Endodermal cell (in vitro differentiated cells): ENCODE measurements around the gene NT5E. TPM values are rescaled to one million over a fixed set of nuclear protein-coding genes. Genes with fewer than 3 reads are reported as not detected.

Experiments used
- DNase-seq: peaks from one replicate; pipeline ENCODE4 v3.0.0-alpha.2; 2017
- H3K27ac ChIP-seq: 2 replicates; pipeline ENCODE4 v1.5.1; 2013; ENCODE audit warnings: mild to moderate bottlenecking, low read depth, low read length, moderate library complexity
- H3K27me3 ChIP-seq: 2 replicates; pipeline ENCODE4 v1.6.1; 2013; ENCODE audit warnings: mild to moderate bottlenecking, low read length, moderate library complexity; ENCODE audit not compliant: insufficient read depth, control insufficient read depth, poor library complexity, severe bottlenecking
- H3K36me3 ChIP-seq: 2 replicates; pipeline ENCODE4 v1.7.0; 2013; ENCODE audit warnings: mild to moderate bottlenecking, low read length, moderate library complexity; ENCODE audit not compliant: control insufficient read depth, insufficient read depth
- H3K4me1 ChIP-seq: one replicate; pipeline ENCODE4 v1.7.0; 2013; ENCODE audit warnings: low read length; ENCODE audit not compliant: control insufficient read depth, insufficient read depth
- H3K4me3 ChIP-seq: 2 replicates; pipeline ENCODE4 v1.5.1; 2013; ENCODE audit warnings: mild to moderate bottlenecking, low read length, moderate library complexity
- H3K9ac ChIP-seq: 2 replicates; pipeline ENCODE4 v1.6.1; 2013; ENCODE audit warnings: mild to moderate bottlenecking, low read length, moderate library complexity; ENCODE audit not compliant: poor library complexity, severe bottlenecking; ENCODE audit errors: extremely low read depth
- H3K9me3 ChIP-seq: 2 replicates; pipeline ENCODE4 v1.6.1; 2013; ENCODE audit warnings: mild to moderate bottlenecking, low read length, moderate library complexity; ENCODE audit not compliant: control insufficient read depth
- H3K27ac Mint-ChIP-seq: 2 replicates; pipeline ENCODE4 v1.8.0; 2020; ENCODE audit warnings: mixed read lengths
- H3K27me3 Mint-ChIP-seq: 2 replicates; pipeline ENCODE4 v1.8.0; 2021; ENCODE audit warnings: mild to moderate bottlenecking, mixed read lengths; ENCODE audit not compliant: insufficient read depth
- H3K36me3 Mint-ChIP-seq: 2 replicates; pipeline ENCODE4 v1.8.0; 2020; ENCODE audit warnings: low read depth, mixed read lengths
- H3K4me1 Mint-ChIP-seq: 2 replicates; pipeline ENCODE4 v1.8.0; 2020; ENCODE audit warnings: mixed read lengths
- H3K4me3 Mint-ChIP-seq: 2 replicates; pipeline ENCODE4 v1.8.0; 2020; ENCODE audit warnings: mild to moderate bottlenecking, moderate library complexity, mixed read lengths
- H3K9me3 Mint-ChIP-seq: 2 replicates; pipeline ENCODE4 v1.8.0; 2020; ENCODE audit warnings: mild to moderate bottlenecking, mixed read lengths
- WGBS, 2 experiments: methylation state at CpG; one replicate each; pipeline versions ENCODE4 v1.1.5 to v1.1.7; 2013; ENCODE audit warnings: missing lambda C conversion rate in 2 of 2, mixed read lengths in 1 of 2; ENCODE audit not compliant: insufficient coverage in 1 of 2, insufficient read length in 1 of 2; 5-methylcytosine and 5-hydroxymethylcytosine counted together
- total RNA-seq, 2 donors: library from RNA; stranded (reverse); fragmentation: NEBNext Ultra II Directional in 1 of 2; extraction: Animal tissue kit (Norgen Biotek cat#: 25700) in 1 of 2; gene quantifications; 2 replicates in 1 of 2; 3 replicates in 1 of 2; pipeline ENCODE4 v1.2.1, GENCODE V29; 2021
- TF ChIP-seq, protein P1 (sequence below): fragments of 200-600 bp; sonication (generic); conservative IDR thresholded peaks from 2 replicates; pipeline ENCODE4 v1.5.0; 2021; ENCODE audit warnings: antibody characterized with exemption, mild to moderate bottlenecking

The NT5E gene
- total RNA-seq, 2 donors from 2014 or later, result 0.33 to 0.75 TPM

DNA sequence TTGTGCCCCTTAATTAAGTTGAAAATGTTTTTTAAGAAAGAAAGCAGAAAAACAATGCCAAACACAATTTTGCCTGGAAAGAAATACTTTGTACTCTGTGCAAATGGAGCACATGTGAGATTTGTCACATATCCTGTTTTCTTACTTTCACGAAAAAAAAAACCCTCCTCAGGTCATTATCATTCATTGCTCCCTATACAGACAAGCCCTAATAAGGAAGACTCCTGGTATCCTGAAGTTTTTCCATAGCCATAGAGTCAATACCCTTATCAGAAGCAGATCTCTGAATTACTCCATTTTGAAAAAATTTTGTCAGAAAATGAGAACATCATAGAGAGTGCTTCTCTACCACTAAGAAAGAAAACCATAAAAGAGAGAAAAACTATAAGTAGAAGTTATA is 14.0 kb upstream of the NT5E start:
- H3K4me3 Mint-ChIP-seq, result no peak overlapping the region
- no peak for DNase-seq
- H3K4me1 Mint-ChIP-seq, result no peaks in the 10 kb centered on the region
- no peaks in the 10 kb centered on the region for H3K27me3 Mint-ChIP-seq
- H3K9me3 Mint-ChIP-seq, result peaks cover 4% of the 10 kb centered on the region
- Histone ChIP-seq H3K9me3 (no peaks in the 10 kb centered on the region), H3K9ac (no peak overlapping the region), H3K4me3 (no peak overlapping the region), H3K27ac (no peak overlapping the region), H3K27me3 (no peaks in the 10 kb centered on the region), H3K36me3 (no peaks in the 10 kb centered on the region), H3K4me1 (no peaks in the 10 kb centered on the region)
- no peak overlapping the region for H3K27ac Mint-ChIP-seq
- no peaks in the 10 kb centered on the region for H3K36me3 Mint-ChIP-seq
- WGBS, 2 experiments, result 60 to 65% methylated on average over 1 of the region's 1 CpG
- TF ChIP-seq, protein P1, sequence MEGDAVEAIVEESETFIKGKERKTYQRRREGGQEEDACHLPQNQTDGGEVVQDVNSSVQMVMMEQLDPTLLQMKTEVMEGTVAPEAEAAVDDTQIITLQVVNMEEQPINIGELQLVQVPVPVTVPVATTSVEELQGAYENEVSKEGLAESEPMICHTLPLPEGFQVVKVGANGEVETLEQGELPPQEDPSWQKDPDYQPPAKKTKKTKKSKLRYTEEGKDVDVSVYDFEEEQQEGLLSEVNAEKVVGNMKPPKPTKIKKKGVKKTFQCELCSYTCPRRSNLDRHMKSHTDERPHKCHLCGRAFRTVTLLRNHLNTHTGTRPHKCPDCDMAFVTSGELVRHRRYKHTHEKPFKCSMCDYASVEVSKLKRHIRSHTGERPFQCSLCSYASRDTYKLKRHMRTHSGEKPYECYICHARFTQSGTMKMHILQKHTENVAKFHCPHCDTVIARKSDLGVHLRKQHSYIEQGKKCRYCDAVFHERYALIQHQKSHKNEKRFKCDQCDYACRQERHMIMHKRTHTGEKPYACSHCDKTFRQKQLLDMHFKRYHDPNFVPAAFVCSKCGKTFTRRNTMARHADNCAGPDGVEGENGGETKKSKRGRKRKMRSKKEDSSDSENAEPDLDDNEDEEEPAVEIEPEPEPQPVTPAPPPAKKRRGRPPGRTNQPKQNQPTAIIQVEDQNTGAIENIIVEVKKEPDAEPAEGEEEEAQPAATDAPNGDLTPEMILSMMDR, result no peak

DNA sequence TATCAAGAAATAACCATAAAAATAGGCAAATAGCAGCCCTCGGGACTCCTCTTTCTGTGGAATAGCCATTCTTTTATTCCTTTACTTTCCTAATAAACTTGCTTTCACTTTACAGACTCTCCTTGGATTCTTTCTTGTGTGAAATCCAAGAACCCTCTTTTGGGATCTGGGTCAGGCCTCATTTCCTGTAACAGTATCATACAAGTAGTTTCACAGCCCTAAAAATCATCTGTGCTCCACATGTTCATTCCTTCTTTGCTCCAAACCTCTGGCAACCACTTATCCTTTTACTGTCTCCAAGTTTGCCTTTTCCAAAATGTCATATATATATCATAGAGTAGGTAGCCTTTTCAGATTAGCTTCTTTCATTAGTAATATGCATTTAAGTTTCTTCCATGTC is 13.5 kb upstream of the NT5E start:
- WGBS, 2 experiments, result 92 to 100% methylated on average over 1 of the region's 1 CpG
- no peak overlapping the region for H3K4me3 Mint-ChIP-seq
- H3K9me3 ChIP-seq, result no peaks in the 10 kb centered on the region
- no peak overlapping the region for H3K27ac ChIP-seq
- no peak overlapping the region for H3K9ac ChIP-seq
- H3K36me3 ChIP-seq, result no peaks in the 10 kb centered on the region
- no peaks in the 10 kb centered on the region for H3K4me1 ChIP-seq
- no peaks in the 10 kb centered on the region for H3K27me3 Mint-ChIP-seq
- H3K27ac Mint-ChIP-seq, result no peak overlapping the region
- DNase-seq, result no peak
- H3K4me1 Mint-ChIP-seq, result no peaks in the 10 kb centered on the region
- TF ChIP-seq, protein P1, result no peak
- H3K9me3 Mint-ChIP-seq, result peaks cover 7% of the 10 kb centered on the region
- no peak overlapping the region for H3K4me3 ChIP-seq
- H3K36me3 Mint-ChIP-seq, result no peaks in the 10 kb centered on the region
- no peaks in the 10 kb centered on the region for H3K27me3 ChIP-seq

DNA sequence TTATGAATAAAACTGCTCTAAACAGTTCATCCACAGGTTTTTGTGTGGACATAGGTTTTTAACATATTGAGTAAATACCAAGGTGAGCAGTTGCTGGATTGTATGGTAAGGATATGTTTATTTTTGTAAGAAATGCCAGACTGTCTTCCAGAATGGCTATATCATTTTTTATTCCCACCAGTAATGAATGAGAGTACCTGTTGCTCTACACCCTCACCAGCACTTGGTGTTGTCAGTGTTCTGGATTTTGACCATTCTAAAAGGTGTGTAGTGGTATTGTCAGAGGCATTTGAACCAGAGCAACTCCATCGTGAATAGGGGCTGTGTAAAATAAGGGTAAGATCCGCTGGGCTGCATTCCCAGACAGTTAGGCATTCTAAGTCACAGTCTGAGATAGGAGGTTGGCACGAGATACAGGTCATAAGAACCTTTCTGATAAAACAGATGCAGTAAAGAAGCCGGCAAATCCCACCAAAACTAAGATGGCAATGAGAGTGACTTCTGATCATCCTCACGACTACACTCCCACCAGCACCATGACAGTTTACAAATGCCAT is 12.9 kb upstream of the NT5E start:
- H3K4me3 ChIP-seq, result no peak overlapping the region
- H3K27me3 ChIP-seq, result no peaks in the 10 kb centered on the region
- no peak overlapping the region for H3K27ac ChIP-seq
- H3K36me3 ChIP-seq, result no peaks in the 10 kb centered on the region
- no peaks in the 10 kb centered on the region for H3K4me1 ChIP-seq
- no peaks in the 10 kb centered on the region for H3K27me3 Mint-ChIP-seq
- no peaks in the 10 kb centered on the region for H3K9me3 ChIP-seq
- H3K9me3 Mint-ChIP-seq, result peaks cover 12% of the 10 kb centered on the region
- 91% methylated on average over 5 of the region's 5 CpGs; no CpG with 5 or more reads in 1 of the 2 experiments for WGBS, 2 experiments
- no peak overlapping the region for H3K4me3 Mint-ChIP-seq
- H3K36me3 Mint-ChIP-seq, result no peaks in the 10 kb centered on the region
- no peak overlapping the region for H3K27ac Mint-ChIP-seq
- TF ChIP-seq, protein P1, result no peak
- no peaks in the 10 kb centered on the region for H3K4me1 Mint-ChIP-seq
- no peak overlapping the region for H3K9ac ChIP-seq
- DNase-seq, result no peak
